NT2/D1 (cell line): Measurements from ENCODE around the gene KRT83.

Source experiments
- SUZ12 ChIP-seq: IDR thresholded peaks from 2 replicates; pipeline ENCODE4 v1.6.1; 2011; ENCODE audit not compliant: insufficient read length, insufficient read depth; ENCODE audit errors: extremely low read depth
- YY1 ChIP-seq: IDR thresholded peaks from 2 replicates; pipeline ENCODE4 v1.6.1; 2011; ENCODE audit not compliant: insufficient read length, insufficient read depth
- ZNF274 ChIP-seq: IDR thresholded peaks from 2 replicates; pipeline ENCODE4 v1.6.1; 2011; ENCODE audit warnings: mild to moderate bottlenecking, low read depth, low read length

DNA sequence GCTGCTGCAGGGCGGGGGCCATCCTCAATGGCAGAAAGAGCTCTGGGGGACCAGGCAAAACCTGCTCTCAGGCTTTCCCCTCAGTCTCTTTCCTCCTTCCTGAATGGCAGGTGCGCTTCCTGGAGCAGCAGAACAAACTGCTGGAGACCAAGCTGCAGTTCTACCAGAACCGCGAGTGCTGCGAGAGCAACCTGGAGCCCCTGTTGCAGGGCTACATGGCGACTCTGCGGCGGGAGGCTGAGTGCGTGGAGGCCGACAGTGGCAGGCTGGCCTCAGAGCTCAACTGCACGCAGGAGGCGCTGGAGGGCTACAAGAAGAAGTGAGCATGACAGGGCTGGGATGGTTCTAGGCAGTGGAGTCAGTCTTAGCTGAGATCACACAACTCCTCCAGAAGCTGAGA, 22.9 kb upstream of the KRT83 start:
- TF ChIP-seq SUZ12: no peak
- TF ChIP-seq ZNF274: no peak
- TF ChIP-seq YY1: no peak
